SKM-1 (cell line): ENCODE data around the gene GIMAP8.

Experiments used
- DNase-seq: peaks from one replicate; lab custom pipeline; 2025; ENCODE audit not compliant: unreplicated experiment; lab: John Stamatoyannopoulos, UW

GIMAP8 gene

DNA sequence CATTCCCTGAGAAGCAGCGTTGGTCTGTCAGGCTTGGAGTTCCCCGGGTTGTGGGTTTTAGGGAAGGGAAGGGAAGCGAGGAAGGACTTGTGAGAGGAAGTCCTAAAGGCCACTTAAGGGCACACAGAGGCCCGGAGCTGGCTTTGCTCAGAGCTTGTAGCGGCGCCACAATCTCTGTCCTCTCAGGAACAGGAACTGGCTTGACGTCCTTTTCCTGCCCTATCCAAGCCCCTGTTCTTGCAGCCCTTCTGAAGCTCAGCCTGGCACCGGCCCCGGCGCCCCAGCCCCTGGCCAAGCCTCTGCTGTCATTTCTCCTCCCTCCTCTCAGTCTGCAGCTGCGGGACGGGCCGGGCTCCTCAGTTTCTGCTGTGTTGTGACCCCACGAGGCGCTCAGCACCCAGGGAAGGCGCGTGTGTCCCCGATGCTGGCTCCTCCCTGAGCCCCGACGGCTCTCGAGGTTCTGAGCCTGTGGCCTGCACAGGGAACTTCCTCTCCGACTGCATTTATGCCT, at the start of gene GIMAP8:
Gene GIMAP8 (plus strand): TSS at position 140 of the 511 bp plus-strand sequence. CDS start 16,069 bp downstream, outside the sequence.
- DNase-seq: peak; percentile 20

- DNase-seq: no peak
Measured at GRCh38 chr7:150400788-150401423, 49.5 kb upstream of the GIMAP8 start.

- no peak for DNase-seq
Measured at GRCh38 chr7:150401424-150401790, 49.0 kb upstream of the GIMAP8 start.

DNA sequence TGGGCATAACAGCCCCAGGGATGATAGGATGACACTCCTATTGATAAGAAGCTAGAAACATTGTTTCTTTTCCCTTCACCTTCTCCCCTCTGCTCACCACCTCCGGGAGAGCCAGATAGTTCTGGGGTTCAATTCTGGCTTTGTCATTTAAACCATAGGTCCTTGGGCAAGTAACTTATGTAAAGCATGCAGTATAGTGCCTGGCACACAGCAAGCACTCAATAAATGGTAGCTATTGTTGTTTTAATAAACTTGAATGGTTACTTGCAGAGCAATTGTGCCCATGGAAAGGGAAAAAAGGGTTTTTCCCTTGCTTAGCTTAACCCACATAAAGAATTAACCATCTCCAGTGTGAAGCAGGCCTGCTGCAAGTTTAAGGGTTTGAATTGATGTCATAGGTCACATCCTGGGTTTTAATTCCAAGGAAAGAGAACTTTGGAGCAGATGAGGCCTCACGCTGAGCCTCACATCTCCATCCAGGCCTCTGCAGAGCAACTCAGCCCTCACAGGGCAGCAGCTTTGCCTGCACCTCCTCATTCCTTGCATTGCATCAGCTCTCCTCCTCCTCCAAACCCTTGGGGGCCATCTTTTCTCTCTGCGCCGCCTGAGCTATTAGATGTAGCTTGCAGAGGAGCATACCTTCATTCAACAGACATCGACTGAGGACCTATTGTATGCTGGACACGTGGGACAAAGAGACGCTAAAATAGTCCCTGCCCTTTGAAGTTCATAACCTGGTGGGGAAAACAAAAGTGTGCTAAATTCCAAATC, 48.4 kb upstream of the GIMAP8 start:
- no peak for DNase-seq

DNA sequence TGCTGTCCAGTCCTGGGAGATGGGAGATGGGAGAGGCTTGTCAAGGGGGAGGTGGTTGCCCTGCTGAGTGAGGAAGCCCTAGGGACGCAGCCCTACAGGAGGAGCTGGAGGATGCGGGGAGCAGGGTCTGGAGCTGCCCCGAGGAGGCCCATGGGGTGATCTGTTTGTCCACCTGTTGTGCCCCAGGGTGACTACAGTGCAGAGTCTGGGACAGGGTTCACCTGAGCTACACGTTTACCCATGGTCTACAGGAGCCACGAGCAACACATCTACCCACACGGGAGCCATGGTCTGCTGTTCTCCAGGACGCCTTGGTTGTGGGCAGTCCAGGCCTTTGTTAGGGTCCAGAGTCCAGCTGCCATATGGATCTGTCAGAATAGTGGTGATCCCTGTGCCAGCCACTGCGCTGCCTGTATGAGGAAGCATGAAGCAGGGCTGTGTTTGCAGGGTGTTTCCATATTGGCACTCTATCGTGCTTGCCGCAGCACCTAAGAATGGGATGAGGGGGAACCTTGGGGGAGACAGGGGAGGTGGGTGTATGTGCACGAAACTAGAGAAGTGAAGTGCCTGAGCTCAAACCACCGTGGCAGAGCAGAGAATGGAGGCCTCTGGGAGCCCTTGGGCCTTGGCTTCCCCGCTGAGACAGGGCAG, 47.6 kb upstream of the GIMAP8 start:
- no peak for DNase-seq

- DNase-seq: no peak
Measured at GRCh38 chr7:150403376-150404171, 46.9 kb upstream of the GIMAP8 start.

DNA sequence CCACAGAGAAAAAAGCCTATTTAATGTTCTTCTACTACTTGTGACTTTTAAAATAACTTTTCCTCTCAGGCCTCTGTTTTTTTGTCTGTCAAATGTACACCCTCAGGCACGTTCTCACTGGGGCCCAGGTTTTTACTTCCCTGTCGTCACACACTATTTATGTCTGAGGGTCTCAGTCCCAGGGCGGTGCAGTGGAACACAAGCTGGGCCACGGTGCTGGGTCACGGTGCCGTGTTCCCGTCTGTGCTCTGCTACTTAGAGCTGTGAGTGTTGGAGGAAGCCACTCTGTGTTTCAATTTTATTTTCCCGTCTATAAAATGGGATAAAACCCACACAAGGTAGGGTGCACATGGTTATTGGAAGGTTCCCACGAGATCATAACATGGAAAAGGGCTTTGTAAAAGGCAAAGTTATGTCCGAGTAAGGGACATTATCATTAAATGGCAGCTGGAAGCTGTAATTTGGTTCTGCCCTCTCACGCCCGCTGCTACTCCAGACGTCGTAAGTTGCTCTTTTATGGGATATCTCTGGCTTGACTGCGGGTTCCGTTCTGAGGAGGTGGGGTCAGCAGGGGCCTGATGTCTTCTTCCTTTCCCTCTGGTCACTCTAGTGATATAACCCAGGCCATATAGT, 46.1 kb upstream of the GIMAP8 start:
- DNase-seq: no peak

DNA sequence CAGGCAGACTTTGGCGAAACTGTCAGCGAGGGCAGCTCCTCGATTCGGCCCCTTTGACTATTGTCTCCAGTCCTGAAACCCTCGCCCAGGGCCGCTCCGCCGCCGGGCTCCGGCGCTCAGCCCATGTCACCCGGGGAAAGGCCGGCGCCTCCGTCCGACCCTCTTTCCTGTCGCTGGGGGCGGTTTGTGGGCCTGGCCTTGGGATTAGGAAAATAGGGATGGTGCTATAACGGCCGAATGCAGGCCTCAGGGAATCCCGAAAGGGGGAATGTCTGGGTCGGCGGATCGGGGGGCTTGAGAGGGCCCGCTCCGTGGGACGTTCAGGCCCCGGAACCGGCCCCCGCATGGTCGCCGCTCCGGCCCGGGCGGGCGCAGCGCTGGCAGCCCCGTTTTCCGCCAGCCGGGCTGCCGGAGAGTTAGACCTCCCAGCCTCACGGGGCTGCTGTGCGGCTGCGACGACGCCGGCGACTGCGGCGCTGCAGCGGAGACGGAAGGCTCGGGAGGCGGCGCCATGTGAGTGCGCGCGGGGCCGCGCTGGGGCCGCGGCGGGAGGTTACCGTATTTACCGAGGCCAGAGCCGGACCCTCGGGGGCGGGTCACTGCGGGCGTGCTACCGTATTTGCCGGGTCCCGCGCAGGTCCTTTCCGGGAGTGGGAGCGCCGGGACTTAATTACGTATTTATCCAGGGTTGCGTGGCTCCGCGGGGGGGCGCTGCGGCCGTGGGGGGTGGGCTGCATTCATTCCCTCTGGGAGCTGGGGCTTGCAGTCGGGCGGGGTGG, 45.4 kb upstream of the GIMAP8 start:
- no peak for DNase-seq

GRCh38 chr7:150405584-150406311, 44.7 kb upstream of the GIMAP8 start:
- DNase-seq: no peak

DNA sequence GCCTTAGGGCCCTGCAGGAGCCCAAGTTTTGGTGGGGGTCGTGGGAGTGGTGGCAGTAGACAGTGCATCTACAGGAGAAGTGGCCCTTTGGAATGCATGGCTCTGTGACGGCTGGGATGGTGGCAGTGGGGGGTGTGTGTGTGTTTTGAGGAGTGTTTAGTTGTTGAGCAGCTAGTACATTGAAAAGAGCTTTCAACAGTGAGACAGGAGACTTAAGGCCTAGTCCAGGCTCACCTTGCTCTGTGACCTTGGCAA, 44.2 kb upstream of the GIMAP8 start:
- DNase-seq: no peak

DNA sequence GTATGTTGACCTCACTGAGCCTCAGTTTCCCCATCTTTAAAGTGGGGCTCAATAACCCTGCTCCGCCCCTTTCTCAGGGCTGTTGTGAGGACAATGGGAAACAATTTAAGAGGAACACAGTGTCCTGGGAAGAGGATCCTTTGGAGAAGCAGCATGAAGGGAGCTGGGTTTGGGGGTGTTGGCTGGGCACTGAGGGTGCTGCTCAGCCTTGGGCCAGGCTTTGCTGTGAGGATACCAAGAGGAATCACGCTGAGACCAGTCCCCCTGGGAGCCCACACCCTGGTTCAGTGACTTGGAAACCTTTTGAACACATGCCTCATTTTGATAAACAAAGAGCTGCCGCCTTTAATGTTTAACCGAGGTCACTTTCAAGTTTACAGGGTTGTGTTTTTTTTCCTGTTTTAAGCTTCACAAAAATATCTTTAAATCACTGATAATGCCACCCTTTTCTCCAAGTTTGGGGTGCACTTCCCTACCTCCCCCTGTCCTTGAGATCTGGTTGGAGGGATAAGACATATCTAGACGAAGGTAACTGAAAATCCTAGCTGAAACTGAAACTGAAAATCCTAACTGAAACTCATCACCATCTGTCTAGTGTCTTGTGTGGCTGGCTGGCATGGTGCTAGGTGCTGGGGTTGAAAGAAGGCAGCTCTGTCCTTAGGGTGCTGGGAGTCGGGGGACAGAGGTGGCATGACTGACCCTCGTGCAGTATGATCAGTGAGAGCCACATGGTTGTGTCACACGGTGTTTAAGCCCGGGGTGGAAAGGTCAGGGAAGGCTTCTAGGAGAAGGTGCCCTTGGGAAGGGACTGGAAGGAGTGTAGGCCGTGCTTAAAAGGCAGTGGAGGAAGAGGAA, 43.6 kb upstream of the GIMAP8 start:
- no peak for DNase-seq

- no peak for DNase-seq
Measured at GRCh38 chr7:150407588-150408392, 42.6 kb upstream of the GIMAP8 start.

DNA sequence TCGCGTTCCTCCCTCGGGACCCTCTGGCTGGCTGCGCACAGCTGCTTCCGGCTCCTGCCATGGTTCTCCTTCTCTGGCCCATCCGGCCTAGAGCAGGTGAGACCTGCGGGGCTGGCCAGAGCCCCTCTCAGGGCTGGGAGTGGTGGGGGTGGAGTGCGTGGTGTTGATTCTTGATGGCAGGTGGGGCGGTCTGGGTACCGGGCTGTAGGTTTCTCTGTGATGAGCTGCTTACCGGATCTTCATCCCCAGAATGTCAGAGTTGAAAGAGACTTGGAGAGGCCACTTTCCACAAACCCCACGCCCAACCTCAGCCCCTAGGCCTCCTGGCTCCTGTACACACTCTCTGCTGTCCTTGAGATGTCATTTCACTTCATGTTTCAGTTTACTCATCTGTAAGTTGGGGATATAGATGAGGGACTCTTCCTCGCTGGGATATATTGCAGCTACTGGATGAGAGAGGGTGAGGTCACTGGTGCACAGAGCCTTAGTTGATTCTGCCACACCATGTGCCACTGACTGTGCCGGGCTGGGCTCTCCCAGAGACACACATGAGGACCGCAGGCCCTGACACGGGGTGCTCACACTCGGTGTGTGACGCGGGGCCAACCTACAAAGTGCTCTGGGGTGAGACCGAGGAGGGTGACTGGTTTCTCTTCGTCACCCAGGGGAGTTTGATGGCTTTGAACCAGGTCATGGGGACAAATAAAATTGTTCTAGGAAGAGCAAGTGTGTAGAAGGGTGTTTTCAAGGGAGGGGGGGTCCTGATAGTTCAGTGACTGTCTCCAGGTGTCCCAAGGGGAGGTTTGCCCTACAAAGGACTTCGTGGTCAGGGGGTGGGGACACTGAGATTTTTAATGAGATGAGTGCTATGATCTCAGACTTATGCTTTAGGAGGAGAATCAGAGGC, 41.8 kb upstream of the GIMAP8 start:
- no peak for DNase-seq

DNA sequence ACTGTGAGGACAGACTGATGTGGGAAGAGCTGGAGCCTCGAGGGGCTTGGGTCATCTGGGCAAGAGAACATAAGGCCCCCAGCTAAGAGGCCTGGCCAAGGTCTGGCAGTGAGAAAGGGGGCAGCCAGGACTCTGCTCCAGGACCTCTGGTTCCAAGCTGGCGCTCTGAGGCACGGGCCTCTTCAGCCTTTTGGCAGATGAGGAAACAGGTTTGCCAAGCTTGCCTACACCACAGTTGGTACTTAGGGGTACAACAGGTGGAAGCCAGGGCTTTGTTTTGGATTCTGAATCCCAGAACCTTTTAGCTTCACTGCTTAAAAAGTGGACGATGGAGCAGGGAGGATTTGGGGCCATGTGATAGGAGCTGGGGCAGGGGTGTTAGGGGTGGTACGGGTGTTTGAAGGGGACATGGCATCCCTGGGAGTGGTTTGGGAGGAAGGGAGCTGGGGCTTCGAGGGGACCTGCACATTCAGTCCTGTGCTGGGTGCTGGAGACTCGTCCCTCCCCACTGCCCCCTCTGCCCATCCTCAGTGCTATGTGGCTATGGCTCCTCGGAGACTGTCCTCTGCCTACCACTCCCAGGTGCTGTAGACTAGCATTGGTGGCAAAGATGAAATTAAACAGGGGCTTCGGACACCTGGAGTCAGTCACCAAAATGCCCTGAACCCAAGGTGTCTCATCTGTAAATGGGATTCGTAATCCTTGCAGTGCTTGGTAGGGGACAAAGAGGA, 41.0 kb upstream of the GIMAP8 start:
- no peak for DNase-seq

DNA sequence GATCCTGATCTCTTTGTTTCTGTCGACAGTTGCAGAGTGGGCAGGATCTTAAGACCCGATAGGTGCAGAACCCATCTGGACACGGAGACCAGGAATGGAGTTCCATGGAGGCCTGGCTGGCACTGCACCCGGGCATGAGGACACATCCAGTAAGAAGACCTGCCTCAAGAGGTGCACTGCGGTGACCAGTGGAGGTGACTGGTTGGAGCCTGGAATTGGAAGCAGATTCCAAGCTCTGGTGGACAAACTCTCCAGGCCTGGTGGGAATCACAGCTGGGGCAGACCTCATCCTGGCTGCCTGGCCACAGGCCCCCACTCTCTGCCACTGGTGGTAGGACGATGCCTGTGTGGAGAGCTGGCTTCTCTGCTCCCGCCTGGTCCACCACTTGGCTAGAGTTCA, 40.3 kb upstream of the GIMAP8 start:
- DNase-seq: no peak

DNA sequence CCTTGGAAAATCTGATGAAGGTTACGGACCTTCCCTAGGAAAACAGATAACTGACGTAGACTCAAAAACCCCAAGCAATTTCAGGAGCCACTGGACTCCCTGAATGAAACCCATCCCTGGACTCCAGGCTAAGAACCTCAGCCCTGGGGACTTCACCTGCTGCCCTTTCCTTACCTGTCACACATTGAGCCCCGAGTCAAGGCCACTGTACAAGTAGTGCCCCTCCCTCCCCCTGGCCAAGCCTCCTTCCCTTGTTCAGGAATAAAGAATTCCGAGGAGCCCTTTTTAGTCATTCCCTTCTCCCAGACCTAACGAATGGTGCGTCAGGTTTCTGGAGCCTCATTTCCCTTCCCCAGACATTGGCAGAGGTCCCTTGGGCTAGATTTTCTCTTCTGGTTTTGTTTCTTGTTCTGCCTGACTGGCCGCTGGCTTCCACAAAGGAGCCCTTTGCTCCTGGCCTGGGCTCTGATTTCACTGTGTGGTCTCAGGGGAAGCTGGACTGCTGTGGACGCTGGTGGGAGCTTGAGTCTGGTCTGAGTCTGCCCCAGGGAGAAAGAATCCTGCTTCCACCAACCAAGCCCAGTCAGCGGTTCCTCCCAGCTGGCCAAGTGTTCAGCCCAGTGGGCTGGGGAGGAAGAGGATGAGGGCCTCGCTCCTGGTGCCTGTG, 39.6 kb upstream of the GIMAP8 start:
- DNase-seq: no peak
